HG02610 (cell line): ENCODE data around the gene NEK7.

ENCODE experiments used
- ATAC-seq: cut with Tn5 transposase; IDR thresholded peaks from one replicate; pipeline ENCODE4 v1.9.1; 2021; ENCODE audit warnings: mild to moderate bottlenecking, moderate library complexity; ENCODE audit not compliant: unreplicated experiment

NEK7 gene

GRCh38 chr1:198330982-198331615 lies 174.3 kb downstream of the NEK7 start:
- ATAC-seq = no peak

GRCh38 chr1:198333744-198334143 lies 176.9 kb downstream of the NEK7 start:
- no peak for ATAC-seq

- ATAC-seq = no peak
Measured at GRCh38 chr1:198335663-198336062, 178.9 kb downstream of the NEK7 start.

- ATAC-seq = no peak
Measured at GRCh38 chr1:198337886-198338285, 181.1 kb downstream of the NEK7 start.

GRCh38 chr1:198340139-198340538 lies 183.3 kb downstream of the NEK7 start:
- no peak for ATAC-seq

- no peak for ATAC-seq
Measured at GRCh38 chr1:198346178-198346577, 189.4 kb downstream of the NEK7 start.

GRCh38 chr1:198350456-198350855 lies 193.7 kb downstream of the NEK7 start:
- no peak for ATAC-seq

GRCh38 chr1:198352975-198353695 lies 196.3 kb downstream of the NEK7 start:
- peak; percentile 94 for ATAC-seq

- ATAC-seq = no peak
Measured at GRCh38 chr1:198357937-198358336, 201.1 kb downstream of the NEK7 start.

GRCh38 chr1:198359024-198359653 lies 202.3 kb downstream of the NEK7 start:
- ATAC-seq = no peak

- ATAC-seq = no peak
Measured at GRCh38 chr1:198360208-198360729, 203.5 kb downstream of the NEK7 start.

- no peak for ATAC-seq
Measured at GRCh38 chr1:198361237-198361767, 204.5 kb downstream of the NEK7 start.

GRCh38 chr1:198363625-198364151 lies 206.9 kb downstream of the NEK7 start:
- peak; percentile 89 for ATAC-seq

GRCh38 chr1:198364471-198364870 lies 207.7 kb downstream of the NEK7 start:
- no peak for ATAC-seq

- no peak for ATAC-seq
Measured at GRCh38 chr1:198367296-198367695, 210.5 kb downstream of the NEK7 start.

- ATAC-seq = no peak
Measured at GRCh38 chr1:198370996-198371395, 214.2 kb downstream of the NEK7 start.
